WTC11 (cell line): Measurements from ENCODE around the gene BCAS3. TPM values are rescaled to one million over a fixed set of nuclear protein-coding genes. Genes with fewer than 3 reads are reported as not detected.

Experiments used
- ATAC-seq: fragments of 200-7000 bp; cut with Tn5 transposase; 2 replicates; pipeline ENCODE4 v1.10.0; 2021; ENCODE audit warnings: mild to moderate bottlenecking, moderate library complexity
- CTCF ChIA-PET: fragments of 300-600 bp; sonication (Branson Sonifier 250); formaldehyde crosslinking; loops from one replicate; lab custom pipeline; 2021; ENCODE audit warnings: antibody characterized with exemption; lab: Charles Lee
- POLR2A ChIA-PET: fragments of 350-600 bp; sonication (Branson Sonifier 250); formaldehyde crosslinking; loops from one replicate; lab custom pipeline; 2021; ENCODE audit warnings: antibody characterized with exemption; lab: Charles Lee
- DNase-seq: peaks from one replicate; pipeline ENCODE4 v3.0.0; 2021; ENCODE audit warnings: low spot score
- H3K27ac Mint-ChIP-seq: 2 replicates; pipeline ENCODE4 v1.8.0; 2021; ENCODE audit warnings: mixed read lengths
- H3K27me3 Mint-ChIP-seq: 2 replicates; pipeline ENCODE4 v1.8.0; 2021; ENCODE audit warnings: low read depth, mild to moderate bottlenecking, moderate library complexity, mixed read lengths
- H3K36me3 Mint-ChIP-seq: 2 replicates; pipeline ENCODE4 v1.8.0; 2021; ENCODE audit warnings: mixed read lengths
- H3K4me1 Mint-ChIP-seq: 2 replicates; pipeline ENCODE4 v1.8.0; 2022; ENCODE audit warnings: mixed read lengths
- H3K4me3 Mint-ChIP-seq: 2 replicates; pipeline ENCODE4 v1.8.0; 2021; ENCODE audit warnings: mild to moderate bottlenecking, moderate library complexity, mixed read lengths
- H3K9me3 Mint-ChIP-seq: 2 replicates; pipeline ENCODE4 v1.8.0; 2021; ENCODE audit warnings: mixed read lengths
- CBFB ChIP-seq: sonication (generic); formaldehyde crosslinking; IDR thresholded peaks from 2 replicates; pipeline ENCODE4 v1.8.1; 2022; ENCODE audit warnings: mild to moderate bottlenecking, low read depth, missing genetic modification reagents
- FOXJ3 ChIP-seq: sonication (generic); formaldehyde crosslinking; IDR thresholded peaks from 2 replicates; pipeline ENCODE4 v1.9.0; 2021; ENCODE audit warnings: missing genetic modification reagents, mild to moderate bottlenecking, borderline replicate concordance
- GABPB1 ChIP-seq: sonication (generic); formaldehyde crosslinking; IDR thresholded peaks from 2 replicates; pipeline ENCODE4 v1.8.1; 2023; ENCODE audit warnings: mild to moderate bottlenecking, missing genetic modification reagents
- GRHL2 ChIP-seq: fragments of 250-450 bp; sonication (Bioruptor Pico); IDR thresholded peaks from 2 replicates; pipeline ENCODE4 v1.8.0; 2022; ENCODE audit warnings: mild to moderate bottlenecking, moderate library complexity; ENCODE audit not compliant: insufficient replicate concordance, severe bottlenecking
- GTF2I ChIP-seq: fragments of 250-450 bp; sonication (Bioruptor Pico); conservative IDR thresholded peaks from 2 replicates; pipeline ENCODE4 v1.4.0; 2021; ENCODE audit warnings: mild to moderate bottlenecking
- JAZF1 ChIP-seq: fragments of 250-450 bp; sonication (Bioruptor Pico); IDR thresholded peaks from 2 replicates; pipeline ENCODE4 v1.9.0; 2021; ENCODE audit warnings: moderate library complexity, mild to moderate bottlenecking, inconsistent platforms
- MYBL2 ChIP-seq: sonication (generic); formaldehyde crosslinking; IDR thresholded peaks from 2 replicates; pipeline ENCODE4 v1.8.1; 2023; ENCODE audit warnings: mild to moderate bottlenecking, moderate library complexity, missing genetic modification reagents
- OVOL2 ChIP-seq: fragments of 250-450 bp; sonication (Bioruptor Pico); IDR thresholded peaks from 2 replicates; pipeline ENCODE4 v1.9.0; 2021; ENCODE audit warnings: mild to moderate bottlenecking, borderline replicate concordance
- RORB ChIP-seq: fragments of 250-450 bp; sonication (Bioruptor Pico); IDR thresholded peaks from 2 replicates; pipeline ENCODE4 v1.9.0; 2021; ENCODE audit warnings: mild to moderate bottlenecking
- SMAD4 ChIP-seq: sonication (generic); formaldehyde crosslinking; IDR thresholded peaks from 2 replicates; pipeline ENCODE4 v1.8.0; 2022; ENCODE audit warnings: mild to moderate bottlenecking, missing genetic modification reagents
- ZNF121 ChIP-seq: sonication (generic); formaldehyde crosslinking; IDR thresholded peaks from 2 replicates; pipeline ENCODE4 v1.8.0; 2023; ENCODE audit warnings: missing genetic modification reagents
- ZNF138 ChIP-seq: sonication (generic); formaldehyde crosslinking; conservative IDR thresholded peaks from 2 replicates; pipeline ENCODE4 v1.8.1; 2022; ENCODE audit warnings: mild to moderate bottlenecking, moderate library complexity, missing genetic modification reagents
- ZNF219 ChIP-seq: sonication (generic); formaldehyde crosslinking; IDR thresholded peaks from 2 replicates; pipeline ENCODE4 v1.8.0; 2023; ENCODE audit warnings: missing genetic modification reagents, mild to moderate bottlenecking, borderline replicate concordance
- ZNF396 ChIP-seq: fragments of 250-450 bp; sonication (Bioruptor Pico); IDR thresholded peaks from 2 replicates; pipeline ENCODE4 v1.8.0; 2021; ENCODE audit warnings: mild to moderate bottlenecking, moderate library complexity, borderline replicate concordance
- total RNA-seq: library from RNA; stranded (reverse); gene quantifications from 3 replicates; pipeline ENCODE4 v1.2.3, GENCODE V29; 2021
- TF ChIP-seq, protein P1 (sequence below): sonication (generic); formaldehyde crosslinking; IDR thresholded peaks from 2 replicates; pipeline ENCODE4 v1.8.1; 2022; ENCODE audit warnings: mild to moderate bottlenecking, moderate library complexity, missing genetic modification reagents
- TF ChIP-seq, protein P2 (sequence below): sonication (generic); formaldehyde crosslinking; IDR thresholded peaks from 2 replicates; pipeline ENCODE4 v1.8.1; 2023; ENCODE audit warnings: mild to moderate bottlenecking, missing genetic modification reagents, moderate library complexity
- TF ChIP-seq, protein P3 (sequence below): sonication (generic); formaldehyde crosslinking; IDR thresholded peaks from 2 replicates; pipeline ENCODE4 v1.8.1; 2022; ENCODE audit warnings: low read depth, missing genetic modification reagents, borderline replicate concordance
- TF ChIP-seq, protein P4 (sequence below): sonication (generic); formaldehyde crosslinking; IDR thresholded peaks from 2 replicates; pipeline ENCODE4 v1.8.1; 2023; ENCODE audit warnings: mild to moderate bottlenecking, missing genetic modification reagents
- TF ChIP-seq, protein P5 (sequence below): sonication (generic); formaldehyde crosslinking; IDR thresholded peaks from 2 replicates; pipeline ENCODE4 v1.8.1; 2022; ENCODE audit warnings: missing genetic modification reagents, borderline replicate concordance
- TF ChIP-seq, protein P6 (sequence below): sonication (generic); formaldehyde crosslinking; IDR thresholded peaks from 2 replicates; pipeline ENCODE4 v1.8.0; 2023; ENCODE audit warnings: missing genetic modification reagents

BCAS3 gene
- total RNA-seq, 1 experiment from 2014 or later: 15.5 TPM

DNA sequence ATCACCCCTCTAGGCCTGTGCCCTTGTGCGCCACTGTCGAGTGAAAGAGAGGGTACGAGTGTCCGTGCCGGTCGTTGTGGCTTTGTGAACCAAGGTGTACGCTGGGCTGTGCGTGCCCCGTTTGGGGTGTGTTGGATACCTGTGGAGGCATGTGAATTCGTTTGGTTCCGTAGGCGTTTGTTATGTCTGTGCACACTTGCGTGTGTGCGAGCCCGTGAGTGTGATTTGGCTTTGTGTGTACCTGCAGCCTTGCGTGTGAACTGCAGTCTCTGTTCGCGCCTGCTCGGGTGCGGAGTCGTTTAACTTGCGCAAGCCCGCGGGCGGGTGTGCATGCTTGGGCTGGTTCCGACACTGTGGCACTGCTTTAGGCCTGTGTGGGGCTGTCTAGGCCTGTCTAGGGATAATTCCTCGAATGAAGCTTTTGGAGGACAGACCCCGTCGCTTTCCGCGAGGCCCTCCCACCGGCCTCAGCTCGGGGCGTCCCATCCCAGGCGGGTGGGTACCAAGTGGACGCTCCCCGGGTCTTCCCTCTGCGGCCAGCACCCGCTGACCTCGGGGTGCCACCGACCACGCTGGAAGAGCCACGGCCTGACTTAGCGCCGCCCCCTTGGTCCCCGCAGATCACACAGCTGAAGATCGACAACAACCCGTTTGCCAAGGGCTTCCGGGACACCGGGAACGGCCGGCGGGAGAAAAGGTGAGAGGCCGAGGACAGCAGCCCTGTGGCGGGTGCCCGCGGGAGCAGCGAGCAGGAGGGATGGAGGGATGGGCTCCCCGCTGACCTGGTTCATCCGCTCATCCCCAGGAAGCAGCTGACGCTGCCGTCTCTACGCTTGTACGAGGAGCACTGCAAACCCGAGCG lies 726.4 kb downstream of the BCAS3 start:
- ChIA-PET POLR2A (interaction anchor here (0.5 kb wide), 1 partner anchor 1301 kb away, joined by 7 read pairs; no protein-coding TSS in a partner anchor), CTCF (interaction anchor here (1.1 to 2.1 kb wide), 3 partner anchors 8 to 51 kb away, joined by 3 to 9 read pairs (median 3); no protein-coding TSS in a partner anchor)
- no peak for TF ChIP-seq ZNF219
- no peak for TF ChIP-seq MYBL2 (CRISPR knock-in tag)
- TF ChIP-seq SMAD4 (CRISPR knock-in tag): no peak
- TF ChIP-seq GABPB1 (CRISPR knock-in tag): no peak
- TF ChIP-seq, protein P1, sequence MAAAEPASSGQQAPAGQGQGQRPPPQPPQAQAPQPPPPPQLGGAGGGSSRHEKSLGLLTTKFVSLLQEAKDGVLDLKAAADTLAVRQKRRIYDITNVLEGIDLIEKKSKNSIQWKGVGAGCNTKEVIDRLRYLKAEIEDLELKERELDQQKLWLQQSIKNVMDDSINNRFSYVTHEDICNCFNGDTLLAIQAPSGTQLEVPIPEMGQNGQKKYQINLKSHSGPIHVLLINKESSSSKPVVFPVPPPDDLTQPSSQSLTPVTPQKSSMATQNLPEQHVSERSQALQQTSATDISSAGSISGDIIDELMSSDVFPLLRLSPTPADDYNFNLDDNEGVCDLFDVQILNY (CRISPR knock-in tag): no peak
- TF ChIP-seq, protein P2, sequence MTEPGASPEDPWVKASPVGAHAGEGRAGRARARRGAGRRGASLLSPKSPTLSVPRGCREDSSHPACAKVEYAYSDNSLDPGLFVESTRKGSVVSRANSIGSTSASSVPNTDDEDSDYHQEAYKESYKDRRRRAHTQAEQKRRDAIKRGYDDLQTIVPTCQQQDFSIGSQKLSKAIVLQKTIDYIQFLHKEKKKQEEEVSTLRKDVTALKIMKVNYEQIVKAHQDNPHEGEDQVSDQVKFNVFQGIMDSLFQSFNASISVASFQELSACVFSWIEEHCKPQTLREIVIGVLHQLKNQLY: no peak
- no peak for TF ChIP-seq ZNF396 (CRISPR knock-in tag)
- TF ChIP-seq, protein P3, sequence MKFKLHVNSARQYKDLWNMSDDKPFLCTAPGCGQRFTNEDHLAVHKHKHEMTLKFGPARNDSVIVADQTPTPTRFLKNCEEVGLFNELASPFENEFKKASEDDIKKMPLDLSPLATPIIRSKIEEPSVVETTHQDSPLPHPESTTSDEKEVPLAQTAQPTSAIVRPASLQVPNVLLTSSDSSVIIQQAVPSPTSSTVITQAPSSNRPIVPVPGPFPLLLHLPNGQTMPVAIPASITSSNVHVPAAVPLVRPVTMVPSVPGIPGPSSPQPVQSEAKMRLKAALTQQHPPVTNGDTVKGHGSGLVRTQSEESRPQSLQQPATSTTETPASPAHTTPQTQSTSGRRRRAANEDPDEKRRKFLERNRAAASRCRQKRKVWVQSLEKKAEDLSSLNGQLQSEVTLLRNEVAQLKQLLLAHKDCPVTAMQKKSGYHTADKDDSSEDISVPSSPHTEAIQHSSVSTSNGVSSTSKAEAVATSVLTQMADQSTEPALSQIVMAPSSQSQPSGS (CRISPR knock-in tag): no peak
- no peak for TF ChIP-seq ZNF138
- no peak for TF ChIP-seq ZNF121 (CRISPR knock-in tag)
- TF ChIP-seq GRHL2: no peak
- TF ChIP-seq, protein P4, sequence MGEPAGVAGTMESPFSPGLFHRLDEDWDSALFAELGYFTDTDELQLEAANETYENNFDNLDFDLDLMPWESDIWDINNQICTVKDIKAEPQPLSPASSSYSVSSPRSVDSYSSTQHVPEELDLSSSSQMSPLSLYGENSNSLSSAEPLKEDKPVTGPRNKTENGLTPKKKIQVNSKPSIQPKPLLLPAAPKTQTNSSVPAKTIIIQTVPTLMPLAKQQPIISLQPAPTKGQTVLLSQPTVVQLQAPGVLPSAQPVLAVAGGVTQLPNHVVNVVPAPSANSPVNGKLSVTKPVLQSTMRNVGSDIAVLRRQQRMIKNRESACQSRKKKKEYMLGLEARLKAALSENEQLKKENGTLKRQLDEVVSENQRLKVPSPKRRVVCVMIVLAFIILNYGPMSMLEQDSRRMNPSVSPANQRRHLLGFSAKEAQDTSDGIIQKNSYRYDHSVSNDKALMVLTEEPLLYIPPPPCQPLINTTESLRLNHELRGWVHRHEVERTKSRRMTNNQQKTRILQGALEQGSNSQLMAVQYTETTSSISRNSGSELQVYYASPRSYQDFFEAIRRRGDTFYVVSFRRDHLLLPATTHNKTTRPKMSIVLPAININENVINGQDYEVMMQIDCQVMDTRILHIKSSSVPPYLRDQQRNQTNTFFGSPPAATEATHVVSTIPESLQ: no peak
- no peak for TF ChIP-seq CBFB (CRISPR knock-in tag)
- no peak for TF ChIP-seq FOXJ3
- TF ChIP-seq, protein P5, sequence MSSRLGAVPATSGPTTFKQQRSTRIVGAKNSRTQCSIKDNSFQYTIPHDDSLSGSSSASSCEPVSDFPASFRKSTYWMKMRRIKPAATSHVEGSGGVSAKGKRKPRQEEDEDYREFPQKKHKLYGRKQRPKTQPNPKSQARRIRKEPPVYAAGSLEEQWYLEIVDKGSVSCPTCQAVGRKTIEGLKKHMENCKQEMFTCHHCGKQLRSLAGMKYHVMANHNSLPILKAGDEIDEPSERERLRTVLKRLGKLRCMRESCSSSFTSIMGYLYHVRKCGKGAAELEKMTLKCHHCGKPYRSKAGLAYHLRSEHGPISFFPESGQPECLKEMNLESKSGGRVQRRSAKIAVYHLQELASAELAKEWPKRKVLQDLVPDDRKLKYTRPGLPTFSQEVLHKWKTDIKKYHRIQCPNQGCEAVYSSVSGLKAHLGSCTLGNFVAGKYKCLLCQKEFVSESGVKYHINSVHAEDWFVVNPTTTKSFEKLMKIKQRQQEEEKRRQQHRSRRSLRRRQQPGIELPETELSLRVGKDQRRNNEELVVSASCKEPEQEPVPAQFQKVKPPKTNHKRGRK: no peak
- TF ChIP-seq JAZF1 (CRISPR knock-in tag): no peak
- peak overlapping the region; percentile 53 for H3K4me3 Mint-ChIP-seq
- ATAC-seq (no peak), DNase-seq (no peak)
- peaks cover 32% of the 10 kb centered on the region for H3K4me1 Mint-ChIP-seq
- H3K9me3 Mint-ChIP-seq: no peaks in the 10 kb centered on the region
- no peak overlapping the region for H3K27ac Mint-ChIP-seq
- H3K27me3 Mint-ChIP-seq: peaks cover 98% of the 10 kb centered on the region
- H3K36me3 Mint-ChIP-seq: no peaks in the 10 kb centered on the region

DNA sequence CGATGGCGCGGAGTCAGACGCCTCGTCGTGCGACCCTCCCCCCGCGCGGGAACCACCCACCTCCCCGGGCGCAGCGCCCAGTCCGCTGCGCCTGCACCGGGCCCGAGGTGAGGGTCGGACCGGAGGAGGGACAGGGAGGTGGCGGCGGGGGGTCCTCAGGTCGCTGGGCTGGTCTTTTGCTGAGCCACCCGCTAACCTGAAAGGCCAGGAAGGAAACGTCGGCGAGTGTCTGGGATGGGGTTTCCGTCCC lies 726.9 kb downstream of the BCAS3 start:
- peak; percentile 39 for DNase-seq
- Mint-ChIP-seq H3K9me3 (no peaks in the 10 kb centered on the region), H3K27ac (no peak overlapping the region), H3K4me3 (peak overlapping the region; percentile 53), H3K36me3 (no peaks in the 10 kb centered on the region), H3K4me1 (peaks cover 32% of the 10 kb centered on the region), H3K27me3 (peaks cover 98% of the 10 kb centered on the region)
- no peak for ATAC-seq
- ChIA-PET POLR2A (interaction anchor here (0.5 kb wide), 1 partner anchor 1300 kb away, joined by 7 read pairs; no protein-coding TSS in a partner anchor), CTCF (interaction anchor here (0.9 to 2.1 kb wide), 4 partner anchors 8 to 50 kb away, joined by 3 to 9 read pairs (median 3); no protein-coding TSS in a partner anchor)
- TF ChIP-seq RORB (CRISPR knock-in tag) (no peak), ZNF396 (CRISPR knock-in tag) (no peak), GTF2I (CRISPR knock-in tag) (no peak), OVOL2 (no peak), MYBL2 (CRISPR knock-in tag) (no peak)
- TF ChIP-seq, protein P6, sequence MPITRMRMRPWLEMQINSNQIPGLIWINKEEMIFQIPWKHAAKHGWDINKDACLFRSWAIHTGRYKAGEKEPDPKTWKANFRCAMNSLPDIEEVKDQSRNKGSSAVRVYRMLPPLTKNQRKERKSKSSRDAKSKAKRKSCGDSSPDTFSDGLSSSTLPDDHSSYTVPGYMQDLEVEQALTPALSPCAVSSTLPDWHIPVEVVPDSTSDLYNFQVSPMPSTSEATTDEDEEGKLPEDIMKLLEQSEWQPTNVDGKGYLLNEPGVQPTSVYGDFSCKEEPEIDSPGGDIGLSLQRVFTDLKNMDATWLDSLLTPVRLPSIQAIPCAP: no peak
